ENCODE data around the gene RAPGEF1. TPM values are rescaled to one million over a fixed set of nuclear protein-coding genes. Genes with fewer than 3 reads are reported as not detected.

RAPGEF1 gene
- total and polyA plus RNA-seq, 12 donors = 14.5 to 136 (median 49.1) TPM

DNA sequence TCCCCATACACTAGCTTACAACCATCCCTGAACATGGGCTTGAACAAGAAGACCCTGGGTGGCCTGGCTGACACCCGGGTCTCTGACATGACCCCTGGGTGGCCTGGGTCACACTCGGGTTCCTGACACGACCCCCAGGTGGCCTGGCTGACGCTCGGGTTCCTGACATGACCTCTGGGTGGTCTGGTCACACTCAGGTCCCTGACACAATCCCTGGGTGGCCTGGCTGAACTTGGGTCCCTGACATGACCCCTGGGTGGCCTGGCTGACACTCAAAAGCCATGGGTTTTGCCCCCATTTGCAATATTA lies 156.6 kb downstream of the RAPGEF1 start:
- Histone ChIP-seq H3K27me3 (no peaks in the 10 kb centered on the region), H3K4me1 (replicated peaks in 1 of 2) (no peaks in the 10 kb centered on the region), H3K9me3 (replicated peaks in 1 of 3) (no peaks in the 10 kb centered on the region), H3K4me3 (no peak overlapping the region), H3K36me3 (replicated peaks in 1 of 2) (peaks cover 0 to 73% of the 10 kb centered on the region in 2 donors), H3K27ac (no peak overlapping the region)
- intact Hi-C loops (cut with DNase I) = loop anchor here in 1 of 2 donors (10.0 kb wide), 1 partner anchor 218 kb away; no protein-coding TSS in a partner anchor
- TF ChIP-seq POLR2A (IDR thresholded peaks at IDR 0.05) (no peak), CTCF (IDR thresholded peaks at IDR 0.05) (no peak)
- DNase-seq = no peak
- WGBS, 4 donors = 85 to 90% (median 87%) methylated on average over 5 of the region's 5 CpGs; no CpG with 5 or more reads in 1 of the 4 donors

- DNase-seq = no peak
- 91 to 95% (median 93%) methylated on average over 18 to 27 of the region's 27 CpGs for WGBS, 4 donors
- H3K36me3 ChIP-seq (replicated peaks in 1 of 2) = peaks cover 0 to 67% of the 10 kb centered on the region in 2 donors
- H3K27me3 ChIP-seq = no peaks in the 10 kb centered on the region
- intact Hi-C loops (cut with DNase I) = loop anchor here in 1 of 2 donors (10.0 kb wide), 1 partner anchor 218 kb away; no protein-coding TSS in a partner anchor
- no peaks in the 10 kb centered on the region for H3K4me1 ChIP-seq (replicated peaks in 1 of 2)
- TF ChIP-seq POLR2A (IDR thresholded peaks at IDR 0.05) = no peak
- no peak for TF ChIP-seq CTCF (IDR thresholded peaks at IDR 0.05)
- no peak overlapping the region for H3K4me3 ChIP-seq
- no peak overlapping the region for H3K27ac ChIP-seq
- no peaks in the 10 kb centered on the region for H3K9me3 ChIP-seq (replicated peaks in 1 of 3)
Observed at GRCh38 chr9:131582466-131583336, 157.2 kb downstream of the RAPGEF1 start.

DNA sequence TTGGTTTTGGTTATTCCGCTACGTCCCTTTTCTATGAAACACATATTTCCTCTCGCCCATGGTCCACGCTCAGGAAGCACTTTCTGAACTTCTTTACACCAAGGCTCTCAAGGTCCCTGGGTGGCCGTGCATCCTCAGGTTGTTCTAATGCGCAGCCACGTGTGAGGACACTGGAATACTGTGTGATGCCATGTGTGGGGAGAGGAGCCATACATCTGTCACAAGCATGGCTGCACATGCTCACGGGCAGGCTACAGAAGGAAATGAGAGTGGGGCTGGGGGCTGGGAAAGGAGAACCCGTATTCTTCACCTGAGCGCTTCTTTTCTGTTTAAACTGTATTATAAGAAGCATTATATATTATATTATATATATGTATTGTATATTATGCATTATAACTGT lies 157.8 kb downstream of the RAPGEF1 start:
- DNase-seq = no peak
- intact Hi-C loops (cut with DNase I) = loop anchor here in 1 of 2 donors (10.0 kb wide), 1 partner anchor 217 kb away; no protein-coding TSS in a partner anchor
- no peaks in the 10 kb centered on the region for H3K4me1 ChIP-seq (replicated peaks in 1 of 2)
- no peak overlapping the region for H3K27ac ChIP-seq
- H3K9me3 ChIP-seq (replicated peaks in 1 of 3) = no peaks in the 10 kb centered on the region
- no peaks in the 10 kb centered on the region for H3K27me3 ChIP-seq
- 92 to 94% (median 94%) methylated on average over 10 of the region's 10 CpGs for WGBS, 4 donors
- H3K36me3 ChIP-seq (replicated peaks in 1 of 2) = peaks cover 0 to 62% of the 10 kb centered on the region in 2 donors
- H3K4me3 ChIP-seq = no peak overlapping the region
- TF ChIP-seq POLR2A (IDR thresholded peaks at IDR 0.05) (no peak), CTCF (IDR thresholded peaks at IDR 0.05) (no peak)

DNA sequence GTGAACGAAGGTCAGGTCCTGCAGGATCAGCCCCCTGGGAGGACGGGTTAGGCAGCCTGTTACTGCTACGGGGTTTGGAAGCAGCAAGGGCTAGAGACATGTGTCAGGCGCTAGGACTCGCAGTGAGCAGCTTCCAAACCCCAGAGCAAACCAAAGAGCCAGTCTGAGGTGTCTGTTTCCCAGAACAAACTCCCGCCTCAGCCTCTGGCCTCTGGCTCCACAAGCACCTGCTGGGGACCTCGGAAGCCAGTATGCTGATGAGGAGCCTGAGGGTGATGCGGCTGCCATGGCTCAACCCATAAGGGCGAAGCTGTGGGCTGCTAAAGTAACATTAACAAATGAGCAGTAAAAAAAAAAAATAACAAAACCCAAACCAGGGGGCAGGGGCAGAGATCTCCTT lies 159.5 kb downstream of the RAPGEF1 start:
- no peak for TF ChIP-seq POLR2A (IDR thresholded peaks at IDR 0.05)
- no peak for TF ChIP-seq CTCF (IDR thresholded peaks at IDR 0.05)
- Histone ChIP-seq H3K4me3 (no peak overlapping the region), H3K27me3 (no peaks in the 10 kb centered on the region), H3K27ac (no peak overlapping the region), H3K9me3 (replicated peaks in 1 of 3) (no peaks in the 10 kb centered on the region), H3K4me1 (replicated peaks in 1 of 2) (no peaks in the 10 kb centered on the region), H3K36me3 (replicated peaks in 1 of 2) (peaks cover 0 to 62% of the 10 kb centered on the region in 2 donors)
- 94 to 97% (median 96%) methylated on average over 7 to 9 of the region's 9 CpGs for WGBS, 4 donors
- DNase-seq = no peak
- intact Hi-C loops (cut with DNase I) = loop anchor here in 1 of 2 donors (10.0 kb wide), 1 partner anchor 216 kb away; no protein-coding TSS in a partner anchor
